HUES64 (cell line): ENCODE data around the gene JHY.

Experiments
- H3K27ac ChIP-seq: 2 replicates; pipeline ENCODE4 v1.7.0; 2013; ENCODE audit warnings: low read depth, low read length, inconsistent platforms
- H3K27me3 ChIP-seq: 2 replicates; pipeline ENCODE4 v1.6.1; 2013; ENCODE audit warnings: mild to moderate bottlenecking, low read length; ENCODE audit not compliant: insufficient read depth
- H3K36me3 ChIP-seq: 2 replicates; pipeline ENCODE4 v1.6.1; 2013; ENCODE audit warnings: mild to moderate bottlenecking, low read length; ENCODE audit not compliant: insufficient read depth
- H3K4me1 ChIP-seq: 2 replicates; pipeline ENCODE4 v1.6.1; 2013; ENCODE audit warnings: mild to moderate bottlenecking, low read length, moderate library complexity; ENCODE audit not compliant: insufficient read depth
- H3K4me3 ChIP-seq: 2 replicates; pipeline ENCODE4 v1.5.1; 2013; ENCODE audit warnings: mild to moderate bottlenecking, low read length, moderate library complexity
- H3K9ac ChIP-seq: 2 replicates; pipeline ENCODE4 v1.6.1; 2013; ENCODE audit warnings: mild to moderate bottlenecking, low read depth, low read length
- H3K9me3 ChIP-seq: 2 replicates; pipeline ENCODE4 v1.6.1; 2013; ENCODE audit warnings: low read depth, low read length; ENCODE audit not compliant: insufficient read depth
- WGBS: fragments of 150-250, 120-280 bp; methylation state at CpG from one replicate; pipeline ENCODE4 v1.1.7; 2013; ENCODE audit warnings: missing lambda C conversion rate; 5-methylcytosine and 5-hydroxymethylcytosine counted together

JHY gene

GRCh38 chr11:122874991-122875390 lies 7.6 kb upstream of the JHY start:
- Histone ChIP-seq H3K27ac (no peak overlapping the region), H3K4me3 (no peak overlapping the region), H3K27me3 (no peaks in the 10 kb centered on the region), H3K9ac (no peak overlapping the region), H3K4me1 (peaks cover 6% of the 10 kb centered on the region), H3K36me3 (no peaks in the 10 kb centered on the region), H3K9me3 (no peaks in the 10 kb centered on the region)
- WGBS, result 79% methylated on average over 4 of the region's 7 CpGs

GRCh38 chr11:122877732-122878131 lies 4.8 kb upstream of the JHY start:
- Histone ChIP-seq H3K27ac (no peak overlapping the region), H3K27me3 (peaks cover 13% of the 10 kb centered on the region), H3K9me3 (no peaks in the 10 kb centered on the region), H3K4me1 (peaks cover 9% of the 10 kb centered on the region), H3K36me3 (no peaks in the 10 kb centered on the region), H3K9ac (no peak overlapping the region), H3K4me3 (no peak overlapping the region)
- 89% methylated on average over 4 of the region's 5 CpGs for WGBS

GRCh38 chr11:122879785-122880184 lies 2.8 kb upstream of the JHY start:
- Histone ChIP-seq H3K4me1 (peaks cover 16% of the 10 kb centered on the region), H3K9ac (no peak overlapping the region), H3K4me3 (no peak overlapping the region), H3K27ac (no peak overlapping the region), H3K9me3 (no peaks in the 10 kb centered on the region), H3K36me3 (no peaks in the 10 kb centered on the region), H3K27me3 (peaks cover 23% of the 10 kb centered on the region)
- WGBS, result 40% methylated on average over 4 of the region's 4 CpGs

- H3K9ac ChIP-seq, result peak overlapping the region; percentile 57
Measured at GRCh38 chr11:122882857-122883645, 492 bp downstream of the JHY start.

GRCh38 chr11:122883646-122883979 lies 1.1 kb downstream of the JHY start:
- Histone ChIP-seq H3K4me1 (peaks cover 16% of the 10 kb centered on the region), H3K9ac (no peak overlapping the region), H3K27me3 (peaks cover 23% of the 10 kb centered on the region), H3K27ac (no peak overlapping the region), H3K4me3 (peak overlapping the region; percentile 72), H3K9me3 (no peaks in the 10 kb centered on the region), H3K36me3 (no peaks in the 10 kb centered on the region)
- 36% methylated on average over 2 of the region's 3 CpGs for WGBS

More at GRCh38 chr11:122882857-122883645, 492 bp downstream of the JHY start:
- WGBS, result under 1% methylated on average over 63 of the region's 63 CpGs
- peaks cover 16% of the 10 kb centered on the region for H3K4me1 ChIP-seq
- no peaks in the 10 kb centered on the region for H3K9me3 ChIP-seq
- H3K36me3 ChIP-seq, result no peaks in the 10 kb centered on the region
- peaks cover 23% of the 10 kb centered on the region for H3K27me3 ChIP-seq
- H3K4me3 ChIP-seq, result peak overlapping the region; percentile 72
- peak overlapping the region; percentile 46; the same call in 1 of the 2 replicates for H3K27ac ChIP-seq

GRCh38 chr11:122888162-122888561 lies 5.6 kb downstream of the JHY start:
- peaks cover 10% of the 10 kb centered on the region; the same call in 1 of the 2 replicates for H3K27me3 ChIP-seq
- H3K36me3 ChIP-seq, result no peaks in the 10 kb centered on the region
- 81% methylated on average over 2 of the region's 2 CpGs for WGBS
- no peaks in the 10 kb centered on the region for H3K9me3 ChIP-seq
- H3K27ac ChIP-seq, result no peak overlapping the region
- H3K9ac ChIP-seq, result no peak overlapping the region
- peaks cover 7% of the 10 kb centered on the region; the same call in 1 of the 2 replicates for H3K4me1 ChIP-seq
- no peak overlapping the region for H3K4me3 ChIP-seq

- Histone ChIP-seq H3K36me3 (no peaks in the 10 kb centered on the region), H3K27ac (no peak overlapping the region), H3K4me1 (no peaks in the 10 kb centered on the region), H3K27me3 (no peaks in the 10 kb centered on the region), H3K9me3 (no peaks in the 10 kb centered on the region), H3K9ac (no peak overlapping the region), H3K4me3 (no peak overlapping the region)
- 95% methylated on average over 4 of the region's 5 CpGs for WGBS
Measured at GRCh38 chr11:122893131-122893530, 10.6 kb downstream of the JHY start.

- Histone ChIP-seq H3K4me1 (no peaks in the 10 kb centered on the region), H3K27ac (no peak overlapping the region), H3K9ac (no peak overlapping the region), H3K36me3 (no peaks in the 10 kb centered on the region), H3K9me3 (no peaks in the 10 kb centered on the region), H3K4me3 (no peak overlapping the region), H3K27me3 (no peaks in the 10 kb centered on the region)
- 93% methylated on average over 2 of the region's 2 CpGs for WGBS
Measured at GRCh38 chr11:122895563-122895962, 13.0 kb downstream of the JHY start.

GRCh38 chr11:122897606-122898210 lies 15.1 kb downstream of the JHY start:
- Histone ChIP-seq H3K9ac (no peak overlapping the region), H3K27me3 (no peaks in the 10 kb centered on the region), H3K27ac (no peak overlapping the region), H3K4me3 (no peak overlapping the region), H3K36me3 (no peaks in the 10 kb centered on the region), H3K9me3 (no peaks in the 10 kb centered on the region), H3K4me1 (no peaks in the 10 kb centered on the region)
- WGBS, result 83% methylated on average over 5 of the region's 5 CpGs

GRCh38 chr11:122898799-122899198 lies 16.2 kb downstream of the JHY start:
- Histone ChIP-seq H3K27me3 (no peaks in the 10 kb centered on the region), H3K27ac (no peak overlapping the region), H3K4me3 (no peak overlapping the region), H3K9me3 (no peaks in the 10 kb centered on the region), H3K36me3 (no peaks in the 10 kb centered on the region), H3K9ac (no peak overlapping the region), H3K4me1 (no peaks in the 10 kb centered on the region)
- WGBS, result 85% methylated on average over 6 of the region's 6 CpGs

- no peaks in the 10 kb centered on the region for H3K36me3 ChIP-seq
- no peaks in the 10 kb centered on the region for H3K9me3 ChIP-seq
- 83% methylated on average over 9 of the region's 9 CpGs for WGBS
- no peak overlapping the region for H3K9ac ChIP-seq
- no peaks in the 10 kb centered on the region for H3K4me1 ChIP-seq
- H3K27me3 ChIP-seq, result no peaks in the 10 kb centered on the region
- no peak overlapping the region for H3K27ac ChIP-seq
- H3K4me3 ChIP-seq, result no peak overlapping the region
Measured at GRCh38 chr11:122900587-122901202, 18.1 kb downstream of the JHY start.
